IPS DF 4.7 (cell line): Measurements from ENCODE around the gene CHST8.

ENCODE experiments used
- DNase-seq: peaks from one replicate; pipeline ENCODE4 v3.0.0-alpha.2; 2013; ENCODE audit warnings: low spot score; ENCODE audit errors: extremely low read depth

The CHST8 gene

GRCh38 chr19:33713194-33713593, 91.4 kb downstream of the CHST8 start:
- DNase-seq = no peak

DNA sequence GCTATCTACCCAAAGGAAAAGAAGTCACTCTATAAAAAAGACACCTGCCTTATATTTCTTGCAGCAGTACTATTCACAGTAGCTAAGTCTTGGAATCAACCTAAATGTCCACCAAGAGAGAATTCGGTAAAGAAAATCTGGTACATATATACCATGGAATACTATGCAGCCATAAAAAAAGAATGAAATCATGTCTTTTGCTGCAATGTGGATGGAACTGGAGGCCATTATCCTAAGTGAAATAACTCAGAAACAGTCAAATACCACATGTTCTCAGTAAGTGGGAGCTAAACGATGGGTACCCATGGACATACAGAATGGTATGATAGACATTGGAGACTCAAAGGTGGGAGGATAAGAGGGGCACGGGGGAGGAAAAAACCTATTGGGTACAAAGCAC, 92.4 kb downstream of the CHST8 start:
- DNase-seq = no peak

DNA sequence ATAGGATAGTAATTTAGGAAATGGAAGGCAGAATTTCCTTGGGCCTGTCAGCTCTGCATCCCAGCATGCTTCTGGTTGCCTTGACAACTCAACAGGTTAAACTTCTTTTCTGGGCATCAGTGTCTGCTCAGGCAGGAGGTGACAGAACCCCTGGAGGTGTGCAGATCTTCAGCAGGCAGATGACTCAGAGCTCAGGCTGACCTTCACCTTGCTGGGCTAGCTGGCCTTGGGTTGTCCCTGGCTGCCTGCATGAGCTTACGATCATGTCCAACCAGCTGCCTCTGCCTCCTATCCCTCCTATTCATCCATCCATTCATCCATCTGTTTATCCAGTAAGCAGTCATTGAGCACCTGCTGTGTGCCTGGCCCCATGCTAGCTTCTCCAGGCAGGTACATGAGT, 93.7 kb downstream of the CHST8 start:
- DNase-seq = no peak

- DNase-seq = no peak
Observed at GRCh38 chr19:33717878-33718277, 96.1 kb downstream of the CHST8 start.

DNA sequence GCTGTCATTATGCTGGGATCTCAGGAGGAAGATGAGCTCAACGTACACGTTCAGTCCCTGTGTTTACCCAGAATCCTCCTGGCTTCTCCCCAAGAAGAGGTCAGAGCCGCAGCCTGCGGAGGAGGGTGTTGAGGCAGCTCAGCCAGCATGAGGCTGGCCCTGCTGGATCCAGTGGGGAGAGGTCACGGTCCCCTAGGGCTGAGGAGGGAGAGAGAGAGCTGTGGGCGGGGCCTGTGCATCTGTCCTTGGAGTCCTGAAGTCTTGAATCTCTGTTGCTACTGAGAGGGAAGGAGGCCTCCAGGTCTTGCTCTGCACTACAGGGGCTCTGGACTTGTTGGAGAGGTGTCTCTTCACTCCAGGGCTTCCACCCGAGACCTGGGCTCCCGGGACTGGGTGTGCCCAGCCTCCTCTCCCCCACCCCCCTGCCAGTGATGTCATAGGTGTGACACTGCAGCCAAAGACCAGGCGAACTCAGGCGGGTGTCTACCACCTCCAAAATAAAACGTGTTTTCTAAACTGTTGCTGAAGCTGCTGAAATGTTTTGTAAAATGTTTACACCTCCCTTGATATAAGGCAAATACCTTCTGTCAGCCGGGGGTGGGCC, 97.0 kb downstream of the CHST8 start:
- DNase-seq = no peak

DNA sequence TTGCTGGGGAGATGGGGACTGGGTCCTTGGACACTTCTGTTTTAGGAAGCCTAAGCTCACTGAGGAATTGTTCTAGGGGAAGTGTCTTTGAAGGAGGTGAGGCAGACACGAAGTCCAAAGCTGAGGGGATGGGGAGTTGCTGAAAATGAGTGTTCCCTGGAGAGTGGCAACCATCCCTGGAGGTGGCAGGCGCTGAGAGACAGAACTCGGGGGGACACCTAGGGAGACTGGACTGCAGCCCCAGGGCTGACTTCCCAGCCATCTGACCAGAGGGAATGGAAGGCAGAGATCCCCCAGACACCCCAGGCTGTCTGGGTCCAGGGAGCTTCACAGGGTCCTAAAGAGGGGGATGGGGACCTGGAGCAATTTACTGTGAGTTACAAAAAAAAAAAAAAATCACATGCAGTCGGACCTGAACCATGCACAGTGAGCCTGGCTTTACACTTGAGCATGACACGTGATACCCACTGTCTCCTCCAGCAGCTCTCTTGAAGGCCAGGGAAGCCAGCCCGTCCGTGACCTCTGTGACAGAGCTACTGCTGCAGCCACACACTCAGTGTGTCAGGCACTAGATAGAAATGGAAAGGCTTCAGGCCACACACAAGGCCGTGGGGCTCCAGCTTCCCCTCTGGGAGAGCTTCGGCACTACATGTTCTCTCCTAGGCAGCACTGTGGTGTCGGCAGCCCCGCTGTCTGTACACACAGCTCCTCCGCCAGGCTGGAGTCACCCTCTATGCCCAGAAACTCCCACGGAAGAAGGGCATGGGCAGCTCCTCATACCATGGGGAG, 97.8 kb downstream of the CHST8 start:
- DNase-seq = no peak

DNA sequence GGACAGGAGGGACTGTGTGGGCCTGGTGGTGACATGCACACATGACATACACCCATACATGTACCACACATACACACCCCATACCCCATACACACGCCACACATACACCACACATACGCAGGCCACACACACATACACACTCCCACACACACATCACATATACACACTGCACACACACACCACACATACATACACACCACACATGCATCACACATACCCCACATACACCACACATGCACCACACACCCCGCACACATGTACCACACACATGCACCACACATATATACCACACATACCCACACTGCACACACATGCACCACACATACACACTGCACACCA, 98.4 kb downstream of the CHST8 start:
- DNase-seq = no peak

DNA sequence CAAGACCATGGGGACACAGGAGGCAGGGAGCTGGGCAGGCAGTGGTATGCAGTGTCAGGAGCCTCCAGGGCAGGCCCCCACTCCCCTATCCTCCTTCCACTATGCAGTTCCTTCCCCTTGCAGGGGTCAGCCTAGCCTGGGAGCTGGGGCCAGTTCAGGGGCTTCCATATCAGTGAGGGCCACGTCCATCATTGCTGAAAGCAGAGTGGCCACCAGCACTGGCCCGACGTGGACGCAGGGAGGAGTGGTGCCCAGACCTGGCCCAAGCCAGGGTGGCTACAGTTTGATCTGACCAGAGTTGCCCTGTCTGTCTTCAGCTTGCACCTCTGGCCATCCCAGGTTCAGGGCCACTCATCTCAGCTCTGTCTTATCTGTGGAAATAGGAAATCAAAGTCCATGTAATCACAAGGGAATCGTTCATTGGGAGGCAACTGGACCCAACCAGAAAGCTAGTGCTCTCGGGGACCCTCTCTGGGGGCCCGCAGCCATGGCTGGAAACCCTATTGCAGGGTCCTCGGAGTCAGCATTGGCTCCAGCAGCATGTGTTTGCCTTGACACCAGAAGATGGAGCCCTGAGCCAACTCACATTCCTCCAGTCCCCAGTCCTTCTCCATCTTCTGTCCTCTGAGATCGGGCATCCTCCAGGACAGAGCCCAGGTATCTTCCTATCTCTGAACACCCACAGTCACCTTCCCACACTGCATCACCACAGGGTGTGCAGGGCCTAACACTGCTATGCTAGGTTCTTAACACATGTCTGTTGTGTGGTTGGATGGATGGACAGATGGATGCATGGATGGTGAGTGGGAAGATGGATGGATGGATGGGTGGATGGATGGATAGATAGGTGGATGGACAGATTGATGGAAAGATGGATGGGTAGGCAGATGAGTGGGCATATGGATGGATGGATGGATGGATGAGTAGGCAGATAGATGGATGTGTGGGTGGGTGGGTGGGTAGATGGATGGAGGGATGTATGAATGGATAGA, 99.2 kb downstream of the CHST8 start:
- no peak for DNase-seq

DNA sequence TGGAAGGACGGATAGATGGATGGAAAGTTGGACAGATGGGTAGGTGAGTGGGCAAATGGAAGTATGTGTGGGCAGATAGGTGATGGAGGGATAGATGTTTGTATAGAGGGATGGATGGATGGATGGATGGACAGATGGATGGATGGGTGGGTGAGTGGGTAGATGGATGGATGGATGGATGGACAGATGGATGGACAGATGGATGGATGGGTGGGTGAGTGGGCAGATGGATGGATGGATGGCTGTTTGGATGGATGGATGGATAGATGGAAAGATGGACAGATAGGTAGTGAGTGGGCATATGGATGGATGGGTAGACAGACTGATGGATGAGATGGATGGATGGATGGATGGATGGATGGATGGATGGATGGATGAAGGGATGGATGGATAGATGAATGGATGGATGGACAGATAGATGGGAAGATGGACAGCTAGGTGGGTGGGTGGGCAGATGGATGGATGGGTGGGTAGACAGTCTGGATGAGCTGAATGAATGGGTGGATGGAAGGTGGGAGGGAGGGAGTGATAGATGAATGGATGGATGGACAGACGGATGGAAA, 100.1 kb downstream of the CHST8 start:
- no peak for DNase-seq

- DNase-seq = no peak
Observed at GRCh38 chr19:33722456-33723239, 100.9 kb downstream of the CHST8 start.

DNA sequence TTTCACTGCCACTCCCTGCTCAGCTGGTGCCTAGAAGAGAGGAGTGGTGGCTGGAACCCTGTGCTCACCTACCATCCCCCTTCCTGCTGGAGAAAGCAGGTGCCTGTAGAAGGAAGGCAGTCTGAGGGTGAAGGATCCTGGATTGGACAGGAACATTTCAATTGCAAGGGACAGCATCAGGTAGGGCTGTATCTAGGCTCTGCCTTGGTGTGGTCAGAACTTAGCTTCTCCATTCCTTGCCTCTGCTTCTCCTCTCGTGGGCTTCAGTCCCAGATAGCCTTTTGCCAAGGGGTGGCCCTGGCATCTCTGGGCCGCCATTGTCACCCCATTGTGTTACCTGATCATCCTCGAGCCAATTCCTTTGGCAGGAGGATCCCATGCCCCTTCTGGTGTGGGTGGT, 101.8 kb downstream of the CHST8 start:
- DNase-seq = no peak

DNA sequence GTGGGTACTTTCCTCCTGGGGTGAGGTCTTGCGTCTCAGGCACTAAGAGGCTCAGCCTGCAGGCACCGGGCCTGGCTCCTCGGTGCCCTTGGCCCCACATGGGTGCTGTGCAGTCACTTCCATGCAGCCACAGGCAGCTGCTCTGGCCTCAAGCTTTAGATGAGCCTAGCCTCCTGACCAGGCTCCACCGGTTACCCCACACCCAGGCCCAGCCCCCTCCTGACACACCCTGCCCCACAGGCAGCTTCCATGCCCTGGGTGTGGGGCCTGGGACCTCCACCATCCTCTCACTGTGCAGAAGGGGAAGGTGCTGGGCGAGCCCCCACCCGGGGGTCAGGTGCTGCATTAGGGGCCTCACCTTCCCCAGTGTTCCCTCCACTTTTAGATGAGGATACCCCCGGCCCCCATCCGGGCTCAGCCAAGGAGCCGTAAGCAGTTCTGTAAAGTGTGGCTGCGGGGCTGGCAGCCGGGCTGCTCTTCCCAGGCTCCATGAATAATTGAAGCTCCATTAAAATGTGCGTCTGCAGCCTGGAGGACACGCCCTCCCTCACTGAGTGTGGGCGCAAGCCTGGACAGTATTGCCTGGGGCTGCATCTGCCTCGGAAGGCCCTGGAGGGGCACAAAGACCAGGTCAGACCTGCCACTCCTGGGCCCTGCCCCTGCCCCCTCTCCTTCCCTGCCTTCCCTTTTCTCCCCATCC, 102.4 kb downstream of the CHST8 start:
- no peak for DNase-seq

- DNase-seq = no peak
Observed at GRCh38 chr19:33724721-33725060, 102.9 kb downstream of the CHST8 start.

GRCh38 chr19:33725567-33725966, 103.8 kb downstream of the CHST8 start:
- no peak for DNase-seq

- no peak for DNase-seq
Observed at GRCh38 chr19:33726756-33727155, 105.0 kb downstream of the CHST8 start.

DNA sequence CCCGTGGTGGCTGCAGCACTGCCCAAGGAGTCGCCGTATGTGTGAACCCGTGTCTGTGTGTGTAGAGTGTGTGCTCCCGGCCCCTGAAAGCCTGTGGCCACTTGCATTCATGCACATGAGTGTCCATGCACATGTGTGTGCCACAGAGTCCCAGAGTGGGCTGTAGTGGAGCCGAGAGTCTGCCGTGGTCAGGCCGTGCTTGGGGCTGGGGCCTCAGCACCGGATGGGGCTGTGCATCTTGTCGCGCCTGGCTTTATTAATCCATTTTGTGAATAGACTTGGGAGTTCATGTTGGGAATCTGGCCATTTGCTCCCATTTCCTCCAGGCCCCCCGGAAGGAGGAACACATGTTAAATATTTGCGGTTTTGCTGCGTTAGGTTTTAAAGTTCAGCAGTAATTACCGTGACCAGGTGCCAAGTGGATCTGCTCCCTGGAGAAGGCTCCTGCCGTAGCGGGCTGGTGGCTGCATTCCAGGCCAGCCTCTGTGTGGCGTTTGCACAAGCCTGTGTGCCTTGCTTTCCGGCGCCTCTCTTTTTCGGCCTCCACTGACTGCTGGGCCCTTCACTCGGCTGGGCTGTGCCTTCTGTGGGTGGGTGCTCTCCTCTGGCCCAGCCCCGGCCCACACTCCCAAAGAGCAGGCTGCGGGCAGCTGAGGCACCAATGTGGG, 105.7 kb downstream of the CHST8 start:
- DNase-seq = no peak

DNA sequence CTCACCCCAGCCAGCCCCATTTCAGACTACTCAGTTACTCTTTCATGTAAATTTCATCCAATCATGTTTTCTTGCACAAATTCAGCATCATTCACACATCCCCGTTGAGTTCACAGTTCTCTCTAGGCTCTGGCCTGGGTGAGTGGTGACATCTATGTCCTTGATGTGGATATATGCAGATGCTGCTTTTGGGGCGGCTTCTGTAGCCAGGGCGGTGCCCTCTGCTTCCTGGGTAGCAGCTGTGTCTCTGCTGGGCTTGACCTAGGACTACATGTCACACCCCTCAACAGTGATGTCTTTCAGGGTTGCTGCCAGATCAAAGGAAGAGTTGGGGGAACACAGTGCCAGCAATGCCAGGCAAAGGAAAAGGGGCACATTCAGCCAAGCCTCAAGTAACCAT, 106.4 kb downstream of the CHST8 start:
- DNase-seq = no peak

- DNase-seq = no peak
Observed at GRCh38 chr19:33730858-33731607, 109.3 kb downstream of the CHST8 start.

DNA sequence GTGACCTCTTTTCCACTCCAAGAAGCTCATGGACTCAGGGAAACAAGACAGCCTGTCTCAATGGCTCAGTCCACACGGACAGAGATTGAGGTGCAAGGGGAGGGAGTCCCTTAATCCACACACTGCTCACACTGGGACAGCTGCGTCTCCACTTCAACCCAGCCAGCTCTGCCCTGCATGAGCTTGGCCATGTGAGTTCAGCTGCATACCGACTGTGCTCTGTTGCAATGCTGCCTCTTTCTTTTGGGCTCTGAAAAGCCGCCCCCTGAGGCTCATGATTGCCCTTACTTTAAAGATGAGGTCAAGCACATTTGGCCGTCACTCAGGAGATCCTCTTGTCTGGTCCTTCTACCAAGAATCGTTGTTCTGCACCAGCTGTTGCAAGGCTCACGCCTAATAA, 110.1 kb downstream of the CHST8 start:
- no peak for DNase-seq
